ENCODE results near the gene BUD23. TPM values are rescaled to one million over a fixed set of nuclear protein-coding genes. Genes with fewer than 3 reads are reported as not detected.
A peak's percentile ranks its signal among the peaks of the same experiment; 100 is the strongest.

Gene BUD23
- total and polyA plus RNA-seq, 9 of the 15 experiments (the other 6 are each of a cell fraction or from before 2014, with no cell fraction given): 79.5 to 270 (median 150) TPM

DNA sequence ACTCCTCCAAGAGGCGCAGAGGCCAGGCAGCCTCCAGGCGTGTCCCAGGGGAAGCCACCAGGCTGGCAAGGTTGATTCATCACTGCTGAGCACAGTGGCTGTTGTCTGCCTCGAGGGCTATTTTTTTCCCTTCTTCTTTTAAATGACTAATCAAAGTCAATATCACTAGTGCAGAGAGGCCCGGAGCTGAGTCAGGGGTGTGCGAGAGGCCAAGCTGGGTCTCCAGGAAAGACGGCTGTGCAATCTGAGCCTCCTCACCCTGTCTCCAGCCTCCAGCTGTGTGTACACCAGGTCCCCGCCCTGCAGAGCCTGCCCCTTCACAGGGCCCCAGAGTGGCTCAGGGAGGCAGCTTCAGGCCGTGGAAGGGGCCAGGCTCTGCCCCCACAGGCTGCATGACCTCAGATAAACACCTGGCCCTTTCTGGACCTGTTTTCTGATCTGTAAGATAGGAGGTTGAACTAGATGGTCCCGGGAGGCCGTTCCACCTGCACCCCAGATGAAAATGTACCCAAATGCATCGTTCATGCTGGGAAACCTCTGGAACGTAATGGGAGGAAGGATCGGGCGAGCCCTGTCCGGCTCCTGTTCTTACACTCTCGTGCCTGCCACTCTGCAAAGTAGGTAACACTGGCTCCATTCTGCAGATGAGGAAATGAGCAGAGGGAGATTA, 32.4 kb downstream of the BUD23 start (continued):
- no peak; the same call in 1 of the 2 replicates for TF ChIP-seq ZNF592 (IDR thresholded peaks at IDR 0.05)
- peak; percentile 77 to 86; a peak in 2 of 4 replicates for TF ChIP-seq SIN3A (IDR thresholded peaks at IDR 0.05; ENCODE audit: borderline replicate concordance in 2 of 2, control insufficient read depth in 1 of 2, low read depth in 2 of 2, low read length in 2 of 2)
- TF ChIP-seq, protein P1, sequence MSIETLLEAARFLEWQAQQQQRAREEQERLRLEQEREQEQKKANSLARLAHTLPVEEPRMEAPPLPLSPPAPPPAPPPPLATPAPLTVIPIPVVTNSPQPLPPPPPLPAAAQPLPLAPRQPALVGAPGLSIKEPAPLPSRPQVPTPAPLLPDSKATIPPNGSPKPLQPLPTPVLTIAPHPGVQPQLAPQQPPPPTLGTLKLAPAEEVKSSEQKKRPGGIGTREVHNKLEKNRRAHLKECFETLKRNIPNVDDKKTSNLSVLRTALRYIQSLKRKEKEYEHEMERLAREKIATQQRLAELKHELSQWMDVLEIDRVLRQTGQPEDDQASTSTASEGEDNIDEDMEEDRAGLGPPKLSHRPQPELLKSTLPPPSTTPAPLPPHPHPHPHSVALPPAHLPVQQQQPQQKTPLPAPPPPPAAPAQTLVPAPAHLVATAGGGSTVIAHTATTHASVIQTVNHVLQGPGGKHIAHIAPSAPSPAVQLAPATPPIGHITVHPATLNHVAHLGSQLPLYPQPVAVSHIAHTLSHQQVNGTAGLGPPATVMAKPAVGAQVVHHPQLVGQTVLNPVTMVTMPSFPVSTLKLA (conservative IDR thresholded peaks at IDR 0.05): peak in 1 of 2 experiments; percentile 83; a peak in 2 of 4 replicates
- TF ChIP-seq ZZZ3 (IDR thresholded peaks at IDR 0.05): no peak
- TF ChIP-seq MITF (IDR thresholded peaks at IDR 0.05): peak; percentile 40; the same call in 1 of the 2 replicates
- TF ChIP-seq ZNF121 (CRISPR knock-in tag; conservative IDR thresholded peaks at IDR 0.05): no peak
- TF ChIP-seq TEAD1 (CRISPR knock-in tag; IDR thresholded peaks at IDR 0.05): peak in 1 of 2 experiments; percentile 69; a peak in 1 of 4 replicates
- peak; percentile 97 for TF ChIP-seq FOSL1 (tag; conservative IDR thresholded peaks at IDR 0.05)
- peak; percentile 12; the same call in 1 of the 2 replicates for TF ChIP-seq FOXK1 (CRISPR knock-in tag; IDR thresholded peaks at IDR 0.05; ENCODE audit: borderline replicate concordance)
- 0 out of 2 replicates have a peak, but pooled peaks have one; percentile 18 for TF ChIP-seq ZKSCAN1 (IDR thresholded peaks at IDR 0.05; ENCODE audit: low read depth, low read length)
- peak; percentile 75; the same call in 1 of the 2 replicates for TF ChIP-seq XRCC5 (IDR thresholded peaks at IDR 0.05; ENCODE audit: low read depth, low read length)
- no peak for TF ChIP-seq ZNF436 (CRISPR knock-in tag; IDR thresholded peaks at IDR 0.05)
- TF ChIP-seq CXXC5 (CRISPR knock-in tag; IDR thresholded peaks at IDR 0.05): peak; percentile 82
- 0 out of 2 replicates have a peak, but pooled peaks have one; percentile 7 for TF ChIP-seq ETV1 (tag; conservative IDR thresholded peaks at IDR 0.05; ENCODE audit: low read depth)
- TF ChIP-seq HNRNPL (IDR thresholded peaks at IDR 0.05; ENCODE audit: low read depth, low read length): no peak
- peak; percentile 94 for TF ChIP-seq KLF16 (IDR thresholded peaks at IDR 0.05)
- TF ChIP-seq, protein P2, sequence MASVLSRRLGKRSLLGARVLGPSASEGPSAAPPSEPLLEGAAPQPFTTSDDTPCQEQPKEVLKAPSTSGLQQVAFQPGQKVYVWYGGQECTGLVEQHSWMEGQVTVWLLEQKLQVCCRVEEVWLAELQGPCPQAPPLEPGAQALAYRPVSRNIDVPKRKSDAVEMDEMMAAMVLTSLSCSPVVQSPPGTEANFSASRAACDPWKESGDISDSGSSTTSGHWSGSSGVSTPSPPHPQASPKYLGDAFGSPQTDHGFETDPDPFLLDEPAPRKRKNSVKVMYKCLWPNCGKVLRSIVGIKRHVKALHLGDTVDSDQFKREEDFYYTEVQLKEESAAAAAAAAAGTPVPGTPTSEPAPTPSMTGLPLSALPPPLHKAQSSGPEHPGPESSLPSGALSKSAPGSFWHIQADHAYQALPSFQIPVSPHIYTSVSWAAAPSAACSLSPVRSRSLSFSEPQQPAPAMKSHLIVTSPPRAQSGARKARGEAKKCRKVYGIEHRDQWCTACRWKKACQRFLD (CRISPR knock-in tag; IDR thresholded peaks at IDR 0.05): peak; percentile 92; the same call in 1 of the 2 replicates
- peak; percentile 77; the same call in 1 of the 2 replicates for TF ChIP-seq PML (IDR thresholded peaks at IDR 0.05; ENCODE audit: low read length)
- peak; percentile 86 for TF ChIP-seq EP300 (IDR thresholded peaks at IDR 0.05; ENCODE audit: low read length)
